IMR-90 (cell line): Measurements from ENCODE around the gene POLR2M. TPM values are rescaled to one million over a fixed set of nuclear protein-coding genes. Genes with fewer than 3 reads are reported as not detected.

Source experiments
- ATAC-seq: fragments of 200-7000 bp; cut with Tn5 transposase; 2 replicates; pipeline ENCODE4 v1.9.1; 2020; ENCODE audit warnings: low read depth, mild to moderate bottlenecking, moderate library complexity
- BruUV-seq: library from RNA; stranded (reverse); fragments of 400-500 nt; replicated peaks from 2 replicates; lab custom pipeline; 2021; lab: Mats Ljungman, UMichigan
- CTCF ChIA-PET: fragments of 300-600 bp; formaldehyde crosslinking; extraction: SDS; loops from one replicate; lab custom pipeline; 2021; ENCODE audit warnings: antibody characterized with exemption; lab: Yijun Ruan, JAX
- POLR2A ChIA-PET: fragments of 300-600 bp; sonication (Branson Sonifier 250); formaldehyde crosslinking; loops from one replicate; lab custom pipeline; 2022; ENCODE audit warnings: antibody characterized with exemption; ENCODE audit not compliant: unreplicated experiment; lab: Charles Lee
- DNase-seq: peaks from one replicate; pipeline ENCODE4 v3.0.0; 2013
- H2AFZ ChIP-seq: replicated peaks from 2 replicates; pipeline ENCODE3; 2013; ENCODE audit warnings: low read length, mild to moderate bottlenecking; ENCODE audit not compliant: poor library complexity
- H2AK5ac ChIP-seq: 2 replicates; pipeline ENCODE4 v1.6.1; 2013; ENCODE audit warnings: low read depth, low read length, inconsistent platforms
- H2AK9ac ChIP-seq: replicated peaks from 2 replicates; pipeline ENCODE3; 2013; ENCODE audit warnings: mild to moderate bottlenecking, low read depth, low read length, moderate library complexity; ENCODE audit not compliant: poor library complexity
- H2BK120ac ChIP-seq: 2 replicates; pipeline ENCODE4 v1.6.1; 2013; ENCODE audit warnings: low read depth, low read length, inconsistent platforms
- H2BK15ac ChIP-seq: 3 replicates; pipeline ENCODE4 v1.6.1; 2013; ENCODE audit warnings: low read depth, low read length, inconsistent platforms
- H2BK20ac ChIP-seq: 2 replicates; pipeline ENCODE4 v1.6.1; 2013; ENCODE audit warnings: low read depth, mild to moderate bottlenecking, inconsistent platforms, low read length, moderate library complexity
- H2BK5ac ChIP-seq: 2 replicates; pipeline ENCODE4 v1.6.1; 2013; ENCODE audit warnings: mild to moderate bottlenecking, low read depth, low read length, inconsistent platforms; ENCODE audit not compliant: poor library complexity, severe bottlenecking
- H3K14ac ChIP-seq: replicated peaks from 2 replicates; pipeline ENCODE4 v1.6.1; 2013; ENCODE audit warnings: low read depth, low read length, inconsistent platforms
- H3K18ac ChIP-seq: 2 replicates; pipeline ENCODE4 v1.6.1; 2013; ENCODE audit warnings: low read depth, low read length, control low read depth
- H3K23ac ChIP-seq: 2 replicates; pipeline ENCODE4 v1.6.1; 2013; ENCODE audit warnings: low read depth, low read length, inconsistent platforms
- H3K27ac ChIP-seq: 2 replicates; pipeline ENCODE4 v1.5.1; 2013; ENCODE audit warnings: mild to moderate bottlenecking, control low read depth, low read length; ENCODE audit not compliant: insufficient read depth
- H3K27me3 ChIP-seq: 2 replicates; pipeline ENCODE4 v1.6.1; 2013; ENCODE audit warnings: low read length; ENCODE audit not compliant: control insufficient read depth, insufficient read depth
- H3K36me3 ChIP-seq: 2 replicates; pipeline ENCODE4 v1.6.1; 2013; ENCODE audit warnings: low read length, mixed read lengths; ENCODE audit not compliant: control insufficient read depth, insufficient read depth
- H3K4ac ChIP-seq: 2 replicates; pipeline ENCODE4 v1.6.1; 2013; ENCODE audit warnings: low read depth, low read length, inconsistent platforms
- H3K4me1 ChIP-seq: 2 replicates; pipeline ENCODE4 v1.6.1; 2013; ENCODE audit warnings: low read length, mixed read lengths; ENCODE audit not compliant: control insufficient read depth, insufficient read depth
- H3K4me2 ChIP-seq: 2 replicates; pipeline ENCODE4 v1.6.1; 2013; ENCODE audit warnings: low read depth, mild to moderate bottlenecking, control low read depth, low read length, moderate library complexity
- H3K4me3 ChIP-seq: 2 replicates; pipeline ENCODE4 v1.5.1; 2013; ENCODE audit warnings: low read depth, mild to moderate bottlenecking, control low read depth, low read length, moderate library complexity; ENCODE audit not compliant: insufficient read depth
- H3K56ac ChIP-seq: 2 replicates; pipeline ENCODE4 v1.6.1; 2013; ENCODE audit warnings: low read length, inconsistent platforms; ENCODE audit not compliant: insufficient read depth; ENCODE audit errors: extremely low read depth
- H3K79me1 ChIP-seq, 2 experiments: 2 replicates each; pipeline ENCODE4 v1.6.1; 2013; ENCODE audit warnings: low read length in 2 of 2, inconsistent platforms in 1 of 2, low read depth in 1 of 2
- H3K9ac ChIP-seq: 2 replicates; pipeline ENCODE4 v1.6.1; 2013; ENCODE audit warnings: low read depth, low read length, control low read depth
- H3K9me1 ChIP-seq: 2 replicates; pipeline ENCODE4 v1.6.1; 2013; ENCODE audit warnings: low read length, inconsistent platforms; ENCODE audit not compliant: insufficient read depth
- H3K9me3 ChIP-seq: 2 replicates; pipeline ENCODE4 v1.6.1; 2013; ENCODE audit warnings: low read length; ENCODE audit not compliant: control insufficient read depth, insufficient read depth
- H4K20me1 ChIP-seq: 2 replicates; pipeline ENCODE4 v1.6.1; 2013; ENCODE audit warnings: low read length, inconsistent platforms; ENCODE audit not compliant: insufficient read depth
- H4K5ac ChIP-seq: 2 replicates; pipeline ENCODE4 v1.6.1; 2013; ENCODE audit warnings: mild to moderate bottlenecking, low read depth, low read length, control low read depth
- H4K8ac ChIP-seq, 2 experiments: 2 replicates each; pipeline ENCODE4 v1.6.1; 2013; ENCODE audit warnings: low read depth in 2 of 2, low read length in 2 of 2, control low read depth in 1 of 2, inconsistent platforms in 1 of 2
- H4K91ac ChIP-seq: 2 replicates; pipeline ENCODE4 v1.6.1; 2013; ENCODE audit warnings: low read depth, low read length, inconsistent platforms; ENCODE audit not compliant: insufficient read depth
- CHD1 ChIP-seq: IDR thresholded peaks from 2 replicates; pipeline ENCODE4 v1.6.1; 2012; ENCODE audit warnings: low read depth, low read length, improper control_type of control experiment
- SMC3 ChIP-seq: fragments of 150-350 bp; IDR thresholded peaks from 2 replicates; pipeline ENCODE4 v1.6.1; 2016; ENCODE audit warnings: low read depth, mild to moderate bottlenecking, antibody characterized with exemption, low read length, moderate library complexity
- WGBS, 2 experiments: methylation state at CpG; one replicate each; pipeline versions ENCODE4 v1.1.5 to v1.1.7; 2013; ENCODE audit warnings: missing lambda C conversion rate in 2 of 2; ENCODE audit not compliant: insufficient read length in 1 of 2; ENCODE audit errors: extremely low coverage in 2 of 2; 5-methylcytosine and 5-hydroxymethylcytosine counted together
- dilution Hi-C: fragments of 300-500 bp; cut with HindIII; formaldehyde crosslinking; loops from one replicate; pipeline ENCODE4 v1.14.3; 2018; ENCODE audit warnings: low sequenced_read_pairs; ENCODE audit not compliant: unreplicated experiment
- in situ Hi-C: fragments of 300-500 bp; cut with MboI; formaldehyde crosslinking; loops from 3 replicates; pipeline ENCODE4 v1.14.3; 2019; ENCODE audit warnings: low sequenced_read_pairs, inconsistent platforms, mixed read lengths
- intact Hi-C: fragments of 100-400 bp; cut with micrococcal nuclease; formaldehyde crosslinking; loops from 2 replicates; pipeline ENCODE4 v1.10.0; 2022
- polyA plus RNA-seq, 3 experiments: library from polyadenylated mRNA; depleted of rRNA; stranded (reverse); fragments of >200 nt; gene quantifications; 2 replicates each; pipeline ENCODE4 v1.2.3, GENCODE V29; 2012; ENCODE audit warnings: low replicate concordance in 1 of 3
- total RNA-seq: library from RNA; depleted of rRNA; stranded (reverse); fragments of >200 nt; gene quantifications from 2 replicates; pipeline ENCODE4 v1.2.3, GENCODE V29; 2012
- TF ChIP-seq, protein P1 (sequence below): conservative IDR thresholded peaks from 2 replicates; pipeline ENCODE4 v1.5.1; 2012; ENCODE audit warnings: mild to moderate bottlenecking, low read depth, low read length, improper control_type of control experiment

Gene POLR2M
- total and polyA plus RNA-seq, 2 of the 4 experiments (the other 2 are of a cell fraction), result 60.8 to 117 TPM

GRCh38 chr15:57741089-57741488, 34.6 kb downstream of the POLR2M start:
- in situ Hi-C loops, result no loop called here
- H4K5ac ChIP-seq, result no peak overlapping the region
- ChIA-PET POLR2A (no interaction called here), CTCF (interaction anchor here (0.6 to 1.1 kb wide), 3 partner anchors 8 to 466 kb away, joined by 3 to 4 read pairs (median 3); no protein-coding TSS in a partner anchor)
- no peaks in the 10 kb centered on the region for H3K79me1 ChIP-seq
- H3K14ac ChIP-seq, result no peak overlapping the region
- TF ChIP-seq, protein P1, sequence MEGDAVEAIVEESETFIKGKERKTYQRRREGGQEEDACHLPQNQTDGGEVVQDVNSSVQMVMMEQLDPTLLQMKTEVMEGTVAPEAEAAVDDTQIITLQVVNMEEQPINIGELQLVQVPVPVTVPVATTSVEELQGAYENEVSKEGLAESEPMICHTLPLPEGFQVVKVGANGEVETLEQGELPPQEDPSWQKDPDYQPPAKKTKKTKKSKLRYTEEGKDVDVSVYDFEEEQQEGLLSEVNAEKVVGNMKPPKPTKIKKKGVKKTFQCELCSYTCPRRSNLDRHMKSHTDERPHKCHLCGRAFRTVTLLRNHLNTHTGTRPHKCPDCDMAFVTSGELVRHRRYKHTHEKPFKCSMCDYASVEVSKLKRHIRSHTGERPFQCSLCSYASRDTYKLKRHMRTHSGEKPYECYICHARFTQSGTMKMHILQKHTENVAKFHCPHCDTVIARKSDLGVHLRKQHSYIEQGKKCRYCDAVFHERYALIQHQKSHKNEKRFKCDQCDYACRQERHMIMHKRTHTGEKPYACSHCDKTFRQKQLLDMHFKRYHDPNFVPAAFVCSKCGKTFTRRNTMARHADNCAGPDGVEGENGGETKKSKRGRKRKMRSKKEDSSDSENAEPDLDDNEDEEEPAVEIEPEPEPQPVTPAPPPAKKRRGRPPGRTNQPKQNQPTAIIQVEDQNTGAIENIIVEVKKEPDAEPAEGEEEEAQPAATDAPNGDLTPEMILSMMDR, result no peak
- TF ChIP-seq SMC3 (no peak), CHD1 (no peak)
- H3K4ac ChIP-seq, result no peak overlapping the region
- DNase-seq, result no peak
- no peak overlapping the region for H3K23ac ChIP-seq
- 0% methylated on average over 1 of the region's 3 CpGs; no CpG with 5 or more reads in 1 of the 2 experiments for WGBS, 2 experiments
- H4K8ac ChIP-seq, result no peak overlapping the region
- no peak overlapping the region for H3K18ac ChIP-seq
- H3K36me3 ChIP-seq, result no peaks in the 10 kb centered on the region
- no TSS peak for BruUV-seq
- H2BK120ac ChIP-seq, result no peak overlapping the region
- H2AFZ ChIP-seq, result no peak overlapping the region
- no peak overlapping the region for H2AK9ac ChIP-seq
- H3K27ac ChIP-seq, result no peak overlapping the region
- H3K56ac ChIP-seq, result no peak overlapping the region
- no peak for ATAC-seq
- H3K9me1 ChIP-seq, result no peaks in the 10 kb centered on the region
- no peak overlapping the region for H2BK5ac ChIP-seq
- H3K9ac ChIP-seq, result no peak overlapping the region
- no peaks in the 10 kb centered on the region for H3K9me3 ChIP-seq
- H3K4me3 ChIP-seq, result no peak overlapping the region
- no peaks in the 10 kb centered on the region; the same call in none of the 2 replicates for H3K27me3 ChIP-seq
- no peak overlapping the region for H3K4me2 ChIP-seq
- H2BK20ac ChIP-seq, result no peak overlapping the region
- H2AK5ac ChIP-seq, result no peak overlapping the region
- H4K91ac ChIP-seq, result no peak overlapping the region
- dilution Hi-C loops, result no loop called here
- intact Hi-C loops, result no loop called here
- H4K20me1 ChIP-seq, result no peaks in the 10 kb centered on the region
- H3K4me1 ChIP-seq, result no peaks in the 10 kb centered on the region
- no peak overlapping the region for H2BK15ac ChIP-seq
